Breast epithelium (tissue), 3 donors: Measurements from ENCODE around the gene MXRA8.

Source experiments
- POLR2AphosphoS5 ChIP-seq, 3 donors: sonication (generic); formaldehyde crosslinking; IDR thresholded peaks; one replicate each; pipeline ENCODE4 v1.6.1; 2017; ENCODE audit warnings: antibody characterized with exemption in 3 of 3
- TF ChIP-seq, protein P1 (sequence below), 3 donors: fragments of 450-650 bp; IDR thresholded peaks; one replicate each; pipeline ENCODE4 v1.5.1; 2016 to 2017; ENCODE audit warnings: antibody characterized with exemption in 3 of 3, mild to moderate bottlenecking in 3 of 3, moderate library complexity in 3 of 3

DNA sequence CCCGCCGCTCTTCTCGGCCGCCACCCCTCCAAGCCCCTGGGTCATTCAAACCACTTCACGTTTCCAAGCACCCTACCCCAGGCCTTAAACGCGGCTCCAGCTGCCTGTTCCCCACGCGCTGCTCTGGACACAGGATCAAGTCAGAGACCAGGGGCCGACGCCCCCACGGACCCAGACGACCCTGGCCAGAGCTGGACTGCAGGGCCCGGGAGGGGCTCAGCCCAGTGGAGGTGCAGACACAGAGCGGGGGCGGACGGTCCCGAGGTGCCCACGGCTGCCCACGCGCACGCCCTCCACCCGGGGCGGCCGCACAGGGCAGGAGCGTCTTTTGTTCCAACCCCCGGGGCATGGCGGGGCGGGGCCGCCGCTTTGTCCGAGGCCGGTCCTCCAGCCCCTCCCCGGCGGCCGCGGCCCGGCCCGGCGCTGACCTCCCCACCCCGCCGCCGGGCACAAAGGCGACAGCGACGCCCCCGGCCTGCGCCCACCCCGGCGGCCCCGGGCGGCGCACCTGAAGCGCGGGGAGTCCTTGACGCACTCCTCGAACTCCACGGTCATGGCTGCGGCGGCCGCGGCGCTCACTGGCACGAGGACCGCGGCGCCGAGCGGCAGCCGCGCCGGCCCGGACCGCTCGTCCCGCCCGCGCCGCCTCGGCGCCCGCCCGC is 51.0 kb downstream of the MXRA8 start:
- TF ChIP-seq, protein P1, sequence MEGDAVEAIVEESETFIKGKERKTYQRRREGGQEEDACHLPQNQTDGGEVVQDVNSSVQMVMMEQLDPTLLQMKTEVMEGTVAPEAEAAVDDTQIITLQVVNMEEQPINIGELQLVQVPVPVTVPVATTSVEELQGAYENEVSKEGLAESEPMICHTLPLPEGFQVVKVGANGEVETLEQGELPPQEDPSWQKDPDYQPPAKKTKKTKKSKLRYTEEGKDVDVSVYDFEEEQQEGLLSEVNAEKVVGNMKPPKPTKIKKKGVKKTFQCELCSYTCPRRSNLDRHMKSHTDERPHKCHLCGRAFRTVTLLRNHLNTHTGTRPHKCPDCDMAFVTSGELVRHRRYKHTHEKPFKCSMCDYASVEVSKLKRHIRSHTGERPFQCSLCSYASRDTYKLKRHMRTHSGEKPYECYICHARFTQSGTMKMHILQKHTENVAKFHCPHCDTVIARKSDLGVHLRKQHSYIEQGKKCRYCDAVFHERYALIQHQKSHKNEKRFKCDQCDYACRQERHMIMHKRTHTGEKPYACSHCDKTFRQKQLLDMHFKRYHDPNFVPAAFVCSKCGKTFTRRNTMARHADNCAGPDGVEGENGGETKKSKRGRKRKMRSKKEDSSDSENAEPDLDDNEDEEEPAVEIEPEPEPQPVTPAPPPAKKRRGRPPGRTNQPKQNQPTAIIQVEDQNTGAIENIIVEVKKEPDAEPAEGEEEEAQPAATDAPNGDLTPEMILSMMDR (IDR thresholded peaks at IDR 0.05): no peak
- TF ChIP-seq POLR2AphosphoS5 (IDR thresholded peaks at IDR 0.05): no peak
